ENCODE measurements around the gene SRP19. TPM values are rescaled to one million over a fixed set of nuclear protein-coding genes. Genes with fewer than 3 reads are reported as not detected.

The SRP19 gene
- total RNA-seq, 1 donor from 2014 or later: 42.7 TPM

- TF ChIP-seq, protein P1, sequence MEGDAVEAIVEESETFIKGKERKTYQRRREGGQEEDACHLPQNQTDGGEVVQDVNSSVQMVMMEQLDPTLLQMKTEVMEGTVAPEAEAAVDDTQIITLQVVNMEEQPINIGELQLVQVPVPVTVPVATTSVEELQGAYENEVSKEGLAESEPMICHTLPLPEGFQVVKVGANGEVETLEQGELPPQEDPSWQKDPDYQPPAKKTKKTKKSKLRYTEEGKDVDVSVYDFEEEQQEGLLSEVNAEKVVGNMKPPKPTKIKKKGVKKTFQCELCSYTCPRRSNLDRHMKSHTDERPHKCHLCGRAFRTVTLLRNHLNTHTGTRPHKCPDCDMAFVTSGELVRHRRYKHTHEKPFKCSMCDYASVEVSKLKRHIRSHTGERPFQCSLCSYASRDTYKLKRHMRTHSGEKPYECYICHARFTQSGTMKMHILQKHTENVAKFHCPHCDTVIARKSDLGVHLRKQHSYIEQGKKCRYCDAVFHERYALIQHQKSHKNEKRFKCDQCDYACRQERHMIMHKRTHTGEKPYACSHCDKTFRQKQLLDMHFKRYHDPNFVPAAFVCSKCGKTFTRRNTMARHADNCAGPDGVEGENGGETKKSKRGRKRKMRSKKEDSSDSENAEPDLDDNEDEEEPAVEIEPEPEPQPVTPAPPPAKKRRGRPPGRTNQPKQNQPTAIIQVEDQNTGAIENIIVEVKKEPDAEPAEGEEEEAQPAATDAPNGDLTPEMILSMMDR (IDR thresholded peaks at IDR 0.05; ENCODE audit: unreplicated experiment): no peak
- Mint-ChIP-seq H3K9me3 (ENCODE audit: unreplicated experiment) (no peaks in the 10 kb centered on the region), H3K27ac (ENCODE audit: unreplicated experiment) (no peak overlapping the region), H3K36me3 (ENCODE audit: low read depth, unreplicated experiment) (peaks cover 21% of the 10 kb centered on the region), H3K27me3 (ENCODE audit: unreplicated experiment) (no peaks in the 10 kb centered on the region), H3K4me1 (ENCODE audit: unreplicated experiment) (no peaks in the 10 kb centered on the region), H3K4me3 (ENCODE audit: unreplicated experiment) (no peak overlapping the region)
- no peak for DNase-seq (ENCODE audit: low spot score)
Measured at GRCh38 chr5:112878101-112878500, 17.0 kb downstream of the SRP19 start.

DNA sequence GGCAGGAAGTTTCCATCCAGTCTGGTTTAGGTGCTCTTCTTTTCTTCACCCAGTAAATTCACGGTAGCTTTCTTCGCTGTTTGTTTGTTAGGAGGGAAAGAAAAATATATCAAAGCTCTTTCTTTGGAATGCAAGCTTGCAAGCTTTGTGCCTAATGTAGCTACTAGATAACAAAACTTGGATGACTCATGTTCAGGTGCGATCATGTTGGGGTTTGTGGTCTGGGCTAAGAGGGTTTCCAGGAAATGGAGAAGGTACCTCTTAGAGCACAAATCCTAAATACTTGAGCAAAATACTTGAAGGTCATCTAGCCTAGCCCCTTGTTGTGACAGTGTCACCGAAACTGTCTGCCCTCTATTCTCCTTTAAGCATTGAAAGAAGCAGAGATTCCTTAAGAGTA lies 17.7 kb downstream of the SRP19 start:
- Mint-ChIP-seq H3K27me3 (ENCODE audit: unreplicated experiment) (no peaks in the 10 kb centered on the region), H3K9me3 (ENCODE audit: unreplicated experiment) (no peaks in the 10 kb centered on the region), H3K4me3 (ENCODE audit: unreplicated experiment) (no peak overlapping the region), H3K27ac (ENCODE audit: unreplicated experiment) (peak overlapping the region; percentile 46), H3K36me3 (ENCODE audit: low read depth, unreplicated experiment) (peaks cover 21% of the 10 kb centered on the region), H3K4me1 (ENCODE audit: unreplicated experiment) (no peaks in the 10 kb centered on the region)
- DNase-seq (ENCODE audit: low spot score): no peak
- TF ChIP-seq, protein P1 (IDR thresholded peaks at IDR 0.05; ENCODE audit: unreplicated experiment): no peak

DNA sequence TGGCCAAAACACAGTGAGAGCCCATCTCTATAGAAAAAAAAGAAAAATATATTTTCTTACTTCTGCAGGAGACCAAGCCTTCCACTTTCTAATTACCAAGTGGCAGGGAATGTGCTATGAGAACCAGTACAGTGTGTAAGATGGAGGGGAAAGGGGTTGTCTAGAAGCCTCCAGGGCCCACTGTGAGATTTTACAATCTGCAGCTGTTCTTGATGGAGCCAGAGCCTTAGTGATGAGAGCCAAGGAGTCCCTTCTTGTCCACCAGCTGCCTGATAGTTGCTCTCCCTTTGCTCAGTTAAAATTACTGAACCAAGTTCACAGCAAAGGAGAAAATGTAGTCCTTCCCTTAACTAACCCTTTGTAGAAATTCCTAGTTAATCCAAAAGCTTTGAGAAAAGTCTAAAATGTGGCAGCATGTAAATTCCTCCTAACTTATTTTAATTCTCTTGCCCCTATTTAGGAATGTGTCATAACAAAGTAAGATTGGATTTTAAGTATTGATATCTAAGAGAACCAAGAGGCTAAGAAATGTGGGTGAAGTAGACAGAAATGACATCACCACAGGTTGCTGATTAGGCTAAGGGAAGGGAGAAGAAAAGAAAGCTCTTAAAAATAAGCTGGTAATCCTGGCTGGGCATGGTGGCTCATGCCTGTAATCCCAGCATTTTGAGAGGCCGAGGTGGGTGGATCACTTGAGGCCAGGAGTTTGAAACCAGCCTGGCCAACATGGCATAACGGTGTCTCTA lies 19.3 kb downstream of the SRP19 start:
- TF ChIP-seq, protein P1 (IDR thresholded peaks at IDR 0.05; ENCODE audit: unreplicated experiment): no peak
- Mint-ChIP-seq H3K4me1 (ENCODE audit: unreplicated experiment) (no peaks in the 10 kb centered on the region), H3K9me3 (ENCODE audit: unreplicated experiment) (no peaks in the 10 kb centered on the region), H3K36me3 (ENCODE audit: low read depth, unreplicated experiment) (peaks cover 22% of the 10 kb centered on the region), H3K4me3 (ENCODE audit: unreplicated experiment) (no peak overlapping the region), H3K27me3 (ENCODE audit: unreplicated experiment) (no peaks in the 10 kb centered on the region), H3K27ac (ENCODE audit: unreplicated experiment) (peak overlapping the region; percentile 4)
- no peak for DNase-seq (ENCODE audit: low spot score)

GRCh38 chr5:112883192-112883591 lies 22.1 kb downstream of the SRP19 start:
- Mint-ChIP-seq H3K27me3 (ENCODE audit: unreplicated experiment) (no peaks in the 10 kb centered on the region), H3K4me1 (ENCODE audit: unreplicated experiment) (no peaks in the 10 kb centered on the region), H3K27ac (ENCODE audit: unreplicated experiment) (no peak overlapping the region), H3K36me3 (ENCODE audit: low read depth, unreplicated experiment) (peaks cover 20% of the 10 kb centered on the region), H3K9me3 (ENCODE audit: unreplicated experiment) (no peaks in the 10 kb centered on the region), H3K4me3 (ENCODE audit: unreplicated experiment) (no peak overlapping the region)
- TF ChIP-seq, protein P1 (IDR thresholded peaks at IDR 0.05; ENCODE audit: unreplicated experiment): no peak
- DNase-seq (ENCODE audit: low spot score): no peak

- Mint-ChIP-seq H3K4me3 (ENCODE audit: unreplicated experiment) (no peak overlapping the region), H3K27ac (ENCODE audit: unreplicated experiment) (no peak overlapping the region), H3K4me1 (ENCODE audit: unreplicated experiment) (no peaks in the 10 kb centered on the region), H3K9me3 (ENCODE audit: unreplicated experiment) (no peaks in the 10 kb centered on the region), H3K27me3 (ENCODE audit: unreplicated experiment) (no peaks in the 10 kb centered on the region), H3K36me3 (ENCODE audit: low read depth, unreplicated experiment) (peaks cover 20% of the 10 kb centered on the region)
- TF ChIP-seq, protein P1 (IDR thresholded peaks at IDR 0.05; ENCODE audit: unreplicated experiment): no peak
- no peak for DNase-seq (ENCODE audit: low spot score)
Measured at GRCh38 chr5:112885001-112885400, 23.9 kb downstream of the SRP19 start.

All from endothelial cell (in vitro differentiated cells).